HFF-Myc (cell line): ENCODE measurements around the gene PCID2.
A peak's percentile ranks its signal among the peaks of the same experiment; 100 is the strongest.

Experiments used
- DNase-seq: peaks from one replicate; pipeline ENCODE4 v3.0.0-alpha.2; 2011; ENCODE audit warnings: low read depth; ENCODE audit errors: extremely low read depth
- H3K4me3 ChIP-seq: replicated peaks from 2 replicates; pipeline ENCODE4 v1.5.1; 2011; ENCODE audit warnings: low read depth, mild to moderate bottlenecking, control low read depth, low read length
- CTCF ChIP-seq: IDR thresholded peaks from 2 replicates; pipeline ENCODE4 v1.5.1; 2012; ENCODE audit warnings: mild to moderate bottlenecking, low read depth, low read length, control low read depth; ENCODE audit errors: missing control alignments

The PCID2 gene

GRCh38 chr13:113187883-113188665, 20.4 kb downstream of the PCID2 start:
- DNase-seq: no peak
- H3K4me3 ChIP-seq: no peak overlapping the region
- TF ChIP-seq CTCF: no peak

- no peak for TF ChIP-seq CTCF
- peak; percentile 99 for DNase-seq
- H3K4me3 ChIP-seq: peak overlapping the region; percentile 16
Observed at GRCh38 chr13:113187263-113187669, 21.2 kb downstream of the PCID2 start.

DNA sequence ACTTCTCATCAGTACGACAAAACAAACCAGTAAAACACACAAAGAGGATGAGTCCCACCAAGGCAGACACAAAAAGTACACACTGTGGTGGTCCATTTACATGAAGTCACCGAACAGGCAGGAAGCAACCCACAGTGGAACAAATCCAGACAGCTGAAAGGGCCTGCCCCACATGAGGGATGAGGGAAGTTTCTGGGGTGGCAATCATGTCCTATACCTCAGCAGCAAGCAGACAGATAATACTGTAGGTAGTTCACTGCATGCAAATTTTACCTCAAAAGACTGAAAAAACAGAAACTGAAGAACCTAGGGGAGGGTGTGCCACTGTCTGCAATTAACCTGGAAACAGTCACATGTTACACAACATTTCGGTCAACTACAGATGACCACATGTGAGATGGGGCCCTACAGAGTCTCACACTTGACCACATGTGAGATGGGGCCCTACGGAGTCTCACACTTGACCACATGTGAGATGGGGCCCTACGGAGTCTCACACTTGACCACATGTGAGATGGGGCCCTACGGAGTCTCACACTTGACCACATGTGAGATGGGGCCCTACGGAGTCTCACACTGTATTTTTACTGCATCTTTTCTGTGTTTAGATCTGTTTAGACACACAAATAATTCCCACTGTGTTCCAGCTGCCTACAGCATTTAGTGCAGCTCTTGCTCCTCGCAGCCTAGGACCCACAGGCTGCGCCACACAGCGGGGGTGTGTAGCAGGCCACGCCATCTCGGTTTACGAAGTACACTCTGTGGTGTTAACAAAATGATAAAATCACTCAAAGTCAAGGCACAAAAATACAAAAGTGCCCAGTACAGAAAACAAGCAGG, 22.2 kb downstream of the PCID2 start:
- peak overlapping the region; percentile 16 for H3K4me3 ChIP-seq
- no peak for DNase-seq
- no peak for TF ChIP-seq CTCF

DNA sequence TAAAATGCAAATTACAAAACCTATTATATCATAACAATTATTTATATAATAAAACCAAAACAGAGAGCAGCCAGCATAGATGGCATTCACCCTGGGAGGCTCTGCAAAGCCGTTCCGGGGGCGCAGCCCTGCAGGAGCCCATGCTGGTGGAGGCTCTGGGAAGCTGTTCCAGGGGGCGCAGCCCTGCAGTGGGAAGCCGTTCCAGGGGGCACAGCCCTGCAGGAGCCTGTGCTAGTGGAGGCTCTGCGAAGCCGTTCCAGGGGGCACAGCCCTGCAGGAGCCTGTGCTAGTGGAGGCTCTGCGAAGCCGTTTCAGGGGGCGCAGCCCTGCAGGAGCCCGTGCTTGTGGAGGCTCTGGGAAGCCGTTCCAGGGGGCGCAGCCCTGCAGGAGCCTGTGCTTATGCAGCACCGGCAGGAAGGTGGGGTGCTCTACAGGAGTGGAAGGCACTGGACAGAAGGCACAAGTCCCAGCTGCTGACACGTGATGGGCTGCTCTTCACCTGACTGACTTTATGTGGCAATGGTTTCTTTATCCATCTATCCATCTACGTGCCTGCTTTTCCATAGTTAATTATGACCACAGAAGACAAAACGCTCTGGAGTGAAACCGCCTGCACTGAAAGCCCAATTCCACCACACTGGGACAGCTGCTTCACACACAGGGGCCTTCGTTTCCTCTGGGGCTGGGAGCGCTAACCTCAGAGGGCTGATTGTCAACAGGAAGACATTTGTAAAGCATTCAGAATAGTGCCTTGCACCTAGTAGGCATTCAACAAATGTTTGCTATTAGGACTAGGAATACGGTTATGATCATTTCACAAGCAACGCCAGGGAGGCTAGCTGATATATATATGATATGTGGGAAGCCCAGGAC, 23.7 kb downstream of the PCID2 start:
- TF ChIP-seq CTCF: no peak
- H3K4me3 ChIP-seq: no peak overlapping the region
- no peak for DNase-seq

DNA sequence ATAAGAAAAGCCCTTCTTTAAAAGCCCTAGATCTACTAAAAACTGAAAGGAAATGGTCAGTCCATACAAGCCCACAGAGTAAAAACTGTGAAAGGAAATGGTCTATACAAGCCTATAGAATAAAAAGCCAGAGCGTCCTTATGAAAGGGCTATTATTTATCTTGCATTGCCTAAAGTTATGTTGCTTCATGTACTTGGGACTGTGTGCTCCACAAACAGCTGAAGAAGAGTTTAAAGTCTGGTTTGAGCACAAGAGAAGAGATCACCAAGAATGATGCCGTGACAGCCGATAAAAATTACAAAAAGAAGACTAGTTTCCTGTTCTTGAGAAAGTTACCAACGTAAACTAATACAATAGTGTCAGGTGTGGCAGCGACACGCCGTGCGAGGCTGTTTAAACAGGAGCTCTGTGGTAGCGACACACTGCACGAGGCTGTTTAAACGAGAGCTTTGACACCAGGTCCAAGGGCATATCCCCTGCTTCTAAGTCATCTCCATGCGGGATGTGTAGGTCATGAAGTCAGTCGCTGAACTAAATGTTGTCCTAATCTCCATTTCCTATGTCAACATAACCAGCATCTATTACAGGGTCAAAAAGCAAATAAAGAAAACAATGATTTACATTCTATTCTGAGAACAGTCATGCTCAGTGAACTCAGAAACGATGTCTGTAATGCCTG, 24.9 kb downstream of the PCID2 start:
- no peak overlapping the region for H3K4me3 ChIP-seq
- DNase-seq: no peak
- no peak for TF ChIP-seq CTCF

GRCh38 chr13:113182046-113182445, 26.4 kb downstream of the PCID2 start:
- TF ChIP-seq CTCF: no peak
- no peak for DNase-seq
- H3K4me3 ChIP-seq: no peak overlapping the region
